Measurements from ENCODE around the gene SACS. TPM values are rescaled to one million over a fixed set of nuclear protein-coding genes. Genes with fewer than 3 reads are reported as not detected.
"Not testable (repeated sequence)": the region's sequence is repeated elsewhere in the genome, so short reads cannot be mapped to it uniquely, and the experiment has no call there.

Gene SACS
- total RNA-seq, 2 donors from 2014 or later, result 36.8 to 47.6 TPM

DNA sequence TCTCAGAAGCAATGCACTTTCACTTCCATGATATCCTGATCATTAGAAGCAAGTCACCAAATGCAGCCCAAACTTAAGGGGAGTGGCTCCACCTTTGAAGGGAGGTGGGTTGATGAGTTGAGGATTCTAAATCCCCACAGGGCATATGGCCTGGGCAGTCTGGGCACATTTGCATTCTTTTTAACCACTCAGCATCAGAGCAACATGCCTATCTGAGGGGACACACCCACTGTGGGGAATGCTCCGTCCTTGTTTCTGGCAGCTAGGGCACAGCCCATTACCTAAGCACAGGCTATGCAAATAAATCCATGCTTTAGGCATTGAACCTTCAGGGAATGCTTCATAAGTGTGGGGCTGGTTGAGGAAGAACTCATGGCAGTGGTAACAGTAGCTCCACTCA lies 12.3 kb upstream of the SACS start:
- H3K36me3 ChIP-seq, result no peaks in the 10 kb centered on the region
- H3K4me3 ChIP-seq, result no peak overlapping the region
- H3K4me1 ChIP-seq (ENCODE audit: control insufficient read depth in 1 of 2, low read depth in 2 of 2), result no peaks in the 10 kb centered on the region
- no peaks in the 10 kb centered on the region for H3K9me3 ChIP-seq
- no peaks in the 10 kb centered on the region for H3K27me3 ChIP-seq (replicated peaks; ENCODE audit: insufficient read depth)
- no peak for DNase-seq (ENCODE audit: low spot score)
- no peak for ATAC-seq (ENCODE audit: insufficient number of reproducible peaks, low FRiP score, low read depth)
- no peak for TF ChIP-seq CTCF (IDR thresholded peaks at IDR 0.05)
- H3K27ac ChIP-seq, result no peak overlapping the region

DNA sequence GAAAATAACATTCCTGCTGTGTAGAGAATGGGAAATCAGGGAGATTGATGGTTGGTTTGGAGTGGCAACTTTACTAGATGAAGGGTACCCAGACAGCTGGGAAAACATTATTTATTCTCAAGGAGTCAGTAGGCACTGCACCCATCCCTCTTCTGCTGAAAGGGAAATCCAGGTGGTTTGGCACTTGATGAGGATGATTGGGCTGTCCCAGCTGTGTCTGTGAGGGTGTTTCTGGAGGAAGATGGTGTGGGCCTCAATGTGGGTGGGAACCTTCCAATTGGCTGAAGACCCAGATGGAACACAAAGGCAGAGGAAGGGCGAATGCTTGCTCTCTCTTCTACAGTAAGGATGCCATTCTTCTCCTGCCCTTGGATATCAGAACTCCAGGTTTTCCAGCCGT lies 10.4 kb upstream of the SACS start:
- DNase-seq (ENCODE audit: low spot score), result no peak
- no peaks in the 10 kb centered on the region for H3K36me3 ChIP-seq
- no peak overlapping the region for H3K4me3 ChIP-seq
- H3K27ac ChIP-seq, result no peak overlapping the region
- ATAC-seq (ENCODE audit: insufficient number of reproducible peaks, low FRiP score, low read depth), result no peak
- no peaks in the 10 kb centered on the region for H3K27me3 ChIP-seq (replicated peaks; ENCODE audit: insufficient read depth)
- no peaks in the 10 kb centered on the region for H3K4me1 ChIP-seq (ENCODE audit: control insufficient read depth in 1 of 2, low read depth in 2 of 2)
- no peak for TF ChIP-seq CTCF (IDR thresholded peaks at IDR 0.05)
- H3K9me3 ChIP-seq, result no peaks in the 10 kb centered on the region

GRCh38 chr13:23443110-23443509 lies 9.6 kb upstream of the SACS start:
- H3K9me3 ChIP-seq, result no peaks in the 10 kb centered on the region
- H3K27ac ChIP-seq, result no peak overlapping the region
- H3K4me1 ChIP-seq (ENCODE audit: control insufficient read depth in 1 of 2, low read depth in 2 of 2), result no peaks in the 10 kb centered on the region
- TF ChIP-seq CTCF (IDR thresholded peaks at IDR 0.05), result no peak
- H3K27me3 ChIP-seq (replicated peaks; ENCODE audit: insufficient read depth), result no peaks in the 10 kb centered on the region
- no peaks in the 10 kb centered on the region for H3K36me3 ChIP-seq
- no peak overlapping the region for H3K4me3 ChIP-seq
- DNase-seq (ENCODE audit: low spot score), result no peak
- no peak for ATAC-seq (ENCODE audit: insufficient number of reproducible peaks, low FRiP score, low read depth)

DNA sequence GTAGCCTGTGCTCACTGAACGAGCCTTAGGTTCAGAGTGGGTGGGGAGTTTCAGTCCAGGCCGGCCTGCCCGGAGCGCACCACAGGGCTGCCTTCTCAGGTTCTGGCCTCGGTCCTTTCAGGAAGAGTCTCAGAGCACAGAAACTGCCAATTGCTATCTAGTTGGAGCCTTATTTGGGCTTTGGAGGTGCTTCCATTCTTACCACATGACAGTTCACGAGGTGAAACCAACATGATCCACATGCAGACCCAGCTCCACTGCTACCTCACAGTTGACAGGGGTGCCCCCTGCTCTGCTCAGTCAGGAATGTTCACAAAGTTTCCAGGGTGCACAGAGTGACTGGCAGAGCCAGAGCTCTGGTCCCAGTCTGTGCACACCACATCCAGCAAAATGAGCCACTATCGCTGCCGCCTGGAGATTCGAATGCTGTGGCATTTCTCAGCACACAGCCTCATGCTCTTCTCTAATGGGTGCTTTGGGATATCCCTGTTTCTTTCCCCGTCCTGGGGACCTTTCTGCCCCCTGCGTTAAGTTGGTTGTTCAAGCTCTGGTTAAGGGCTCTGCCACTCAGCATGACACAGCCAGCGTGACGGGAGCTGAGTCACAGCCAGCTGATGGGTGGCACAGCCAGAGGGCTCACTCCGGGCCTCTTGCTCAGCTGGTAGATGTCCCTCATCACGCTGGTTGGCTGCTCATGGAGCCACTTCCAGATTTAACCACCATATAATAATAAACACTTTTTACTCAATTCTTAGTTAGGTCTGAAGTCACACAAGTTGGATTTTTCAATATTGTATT lies 7.5 kb upstream of the SACS start:
- Histone ChIP-seq H3K27me3 (replicated peaks; ENCODE audit: insufficient read depth) (no peaks in the 10 kb centered on the region), H3K27ac (no peak overlapping the region), H3K36me3 (no peaks in the 10 kb centered on the region), H3K4me1 (ENCODE audit: control insufficient read depth in 1 of 2, low read depth in 2 of 2) (no peaks in the 10 kb centered on the region), H3K4me3 (no peak overlapping the region), H3K9me3 (no peaks in the 10 kb centered on the region)
- DNase-seq (ENCODE audit: low spot score) (no peak), ATAC-seq (ENCODE audit: insufficient number of reproducible peaks, low FRiP score, low read depth) (no peak)
- no peak for TF ChIP-seq CTCF (IDR thresholded peaks at IDR 0.05)

DNA sequence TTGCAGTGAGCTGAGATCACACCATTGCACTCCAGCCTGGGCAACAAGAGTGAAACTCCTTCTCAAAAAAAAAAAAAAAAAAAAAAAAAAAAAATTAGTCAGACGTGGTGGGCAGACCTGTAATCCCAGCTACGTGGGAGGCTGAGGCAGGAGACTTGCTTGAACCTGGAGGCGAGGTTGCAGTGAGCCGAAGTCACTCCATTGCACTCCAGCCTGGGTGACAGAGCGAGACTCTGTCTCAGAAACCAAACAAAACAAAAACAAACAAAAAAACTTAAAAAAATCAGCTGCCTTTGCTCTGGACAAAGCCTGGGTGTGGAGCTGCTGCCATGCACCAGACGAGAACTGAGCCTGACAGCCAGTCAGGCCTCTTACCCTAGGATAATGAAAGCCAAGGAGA lies 6.8 kb upstream of the SACS start:
- DNase-seq (ENCODE audit: low spot score); ATAC-seq (ENCODE audit: insufficient number of reproducible peaks, low FRiP score, low read depth); H3K27me3 ChIP-seq (replicated peaks; ENCODE audit: insufficient read depth); H3K9me3 ChIP-seq; H3K4me3 ChIP-seq; H3K27ac ChIP-seq; H3K36me3 ChIP-seq; H3K4me1 ChIP-seq (ENCODE audit: control insufficient read depth in 1 of 2, low read depth in 2 of 2): not testable (repeated sequence)

GRCh38 chr13:23437916-23438315 lies 4.4 kb upstream of the SACS start:
- Histone ChIP-seq H3K4me1 (ENCODE audit: control insufficient read depth in 1 of 2, low read depth in 2 of 2) (peaks cover 3 to 4% of the 10 kb centered on the region in 2 donors), H3K9me3 (no peaks in the 10 kb centered on the region), H3K27me3 (replicated peaks; ENCODE audit: insufficient read depth) (no peaks in the 10 kb centered on the region), H3K27ac (no peak overlapping the region), H3K36me3 (no peaks in the 10 kb centered on the region), H3K4me3 (no peak overlapping the region)
- ATAC-seq (ENCODE audit: insufficient number of reproducible peaks, low FRiP score, low read depth), result no peak
- TF ChIP-seq CTCF (IDR thresholded peaks at IDR 0.05), result no peak
- DNase-seq (ENCODE audit: low spot score), result no peak

All from thoracic aorta (tissue), 2 donors.